SU-DHL-6 (cell line): ENCODE data around the gene GTF3A.

Experiments
- H2AFZ ChIP-seq: fragments of 200-600 bp; sonication (generic); 2 replicates; pipeline ENCODE4 v1.6.1; 2014; ENCODE audit warnings: low read depth, mild to moderate bottlenecking, moderate library complexity, mixed read lengths, antibody characterized with exemption, low read length; ENCODE audit not compliant: severe bottlenecking
- H3F3A ChIP-seq: fragments of 200-600 bp; shearing (Covaris generic); 2 replicates; pipeline ENCODE4 v1.6.0; 2016; ENCODE audit warnings: antibody characterized with exemption, mild to moderate bottlenecking; ENCODE audit not compliant: insufficient read depth
- H3K27ac ChIP-seq: fragments of 200-600 bp; sonication (generic); 2 replicates; pipeline ENCODE4 v1.5.1; 2016; ENCODE audit warnings: low read depth, mild to moderate bottlenecking, low read length, moderate library complexity, mixed read lengths
- H3K27me3 ChIP-seq: fragments of 200-600 bp; sonication (generic), shearing (Covaris generic); 2 replicates; pipeline ENCODE4 v1.6.0; 2014; ENCODE audit warnings: mild to moderate bottlenecking, low read length
- H3K36me3 ChIP-seq: fragments of 200-600 bp; sonication (generic); 2 replicates; pipeline ENCODE4 v1.6.1; 2014; ENCODE audit warnings: mild to moderate bottlenecking, low read length, mixed read lengths
- H3K4me2 ChIP-seq: fragments of 300-600, 200-600 bp; shearing (Covaris generic), sonication (generic); 2 replicates; pipeline ENCODE4 v1.6.0; 2014; ENCODE audit warnings: low read length, low read depth, mild to moderate bottlenecking; ENCODE audit not compliant: poor library complexity, severe bottlenecking
- H3K4me3 ChIP-seq: fragments of 200-600 bp; sonication (generic); 2 replicates; pipeline ENCODE4 v1.5.1; 2014; ENCODE audit warnings: antibody characterized with exemption, low read length, mild to moderate bottlenecking, mixed read lengths; ENCODE audit not compliant: insufficient read depth, poor library complexity, severe bottlenecking
- H3K79me2 ChIP-seq: fragments of 200-600 bp; sonication (generic); 2 replicates; pipeline ENCODE4 v1.6.1; 2014; ENCODE audit warnings: mild to moderate bottlenecking, low read length, moderate library complexity; ENCODE audit not compliant: insufficient read depth
- H3K9ac ChIP-seq: fragments of 200-600 bp; sonication (generic); 2 replicates; pipeline ENCODE4 v1.7.0; 2014; ENCODE audit warnings: mild to moderate bottlenecking, low read length
- H3K9me2 ChIP-seq: fragments of 200-600 bp; sonication (generic); replicated peaks from 2 replicates; pipeline ENCODE4 v1.6.1; 2014; ENCODE audit warnings: low read length; ENCODE audit not compliant: insufficient read depth
- H3K9me3 ChIP-seq: fragments of 200-600 bp; sonication (generic); 2 replicates; pipeline ENCODE4 v1.6.1; 2014; ENCODE audit warnings: low read length, mixed read lengths; ENCODE audit not compliant: insufficient read depth
- H4K20me1 ChIP-seq: fragments of 200-600 bp; sonication (generic); 2 replicates; pipeline ENCODE4 v1.6.1; 2014; ENCODE audit warnings: low read depth, mild to moderate bottlenecking, antibody characterized with exemption, low read length, moderate library complexity, mixed read lengths
- CTCF ChIP-seq: fragments of 200-600 bp; sonication (generic); IDR thresholded peaks from one replicate; pipeline ENCODE4 v1.5.1; 2017; ENCODE audit warnings: antibody characterized with exemption, mild to moderate bottlenecking, low read length, moderate library complexity; ENCODE audit not compliant: insufficient read depth, poor library complexity, severe bottlenecking
- EZH2phosphoT487 ChIP-seq: fragments of 200-600 bp; sonication (generic), shearing (Covaris generic); conservative IDR thresholded peaks from 2 replicates; pipeline ENCODE4 v1.6.1; 2018; ENCODE audit warnings: mild to moderate bottlenecking, antibody characterized with exemption, low read length, moderate library complexity, mixed read lengths

GTF3A gene

DNA sequence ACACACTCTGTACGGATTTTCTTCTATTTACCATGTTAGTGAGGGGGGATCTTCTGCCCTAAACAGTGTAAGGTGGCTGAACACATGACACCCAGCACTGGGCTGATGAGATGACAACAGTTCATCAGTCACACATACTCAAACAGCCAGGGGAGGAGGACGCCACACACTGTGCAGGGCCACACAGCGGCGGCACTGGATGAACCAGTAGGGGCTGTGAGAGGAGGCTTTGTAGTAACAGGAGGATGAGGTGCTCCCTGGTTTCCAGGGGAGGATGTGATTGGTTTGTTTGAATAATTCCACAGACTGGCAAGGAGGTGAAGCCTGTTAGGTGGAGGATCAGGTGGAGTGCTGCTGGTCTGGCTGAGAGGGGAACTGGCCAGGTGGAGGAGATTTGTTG, 16.3 kb upstream of the GTF3A start:
- no peaks in the 10 kb centered on the region for H3K36me3 ChIP-seq
- no peaks in the 10 kb centered on the region for H3K9me3 ChIP-seq
- no peak overlapping the region for H3K4me2 ChIP-seq
- no peaks in the 10 kb centered on the region for H4K20me1 ChIP-seq
- no peak overlapping the region for H2AFZ ChIP-seq
- TF ChIP-seq EZH2phosphoT487: no peak
- TF ChIP-seq CTCF: no peak
- no peak overlapping the region for H3K27ac ChIP-seq
- no peak overlapping the region for H3K9ac ChIP-seq
- H3K4me3 ChIP-seq: no peak overlapping the region
- H3F3A ChIP-seq: no peaks in the 10 kb centered on the region
- H3K27me3 ChIP-seq: no peaks in the 10 kb centered on the region
- no peaks in the 10 kb centered on the region for H3K9me2 ChIP-seq
- H3K79me2 ChIP-seq: no peaks in the 10 kb centered on the region

DNA sequence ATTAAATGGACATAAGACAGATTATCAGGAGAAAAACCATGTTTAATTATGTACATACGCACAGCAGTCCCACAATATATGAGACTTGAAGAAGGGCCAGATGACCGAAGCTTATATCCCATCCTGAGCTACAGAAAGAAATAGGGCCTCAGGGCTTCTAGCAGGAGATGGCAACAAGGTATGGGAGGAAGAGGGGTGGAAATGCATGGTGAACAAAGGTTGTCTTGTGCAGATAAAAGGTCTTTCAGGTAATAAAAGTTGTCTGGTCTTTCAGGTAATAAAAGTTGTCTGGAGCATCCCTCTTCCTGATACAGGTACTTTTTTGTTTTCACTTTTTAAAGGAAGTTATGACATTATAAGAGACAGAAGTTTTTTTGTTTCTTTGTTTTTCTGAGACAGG, 15.4 kb upstream of the GTF3A start:
- Histone ChIP-seq H3K9me2 (no peaks in the 10 kb centered on the region), H3K9me3 (no peaks in the 10 kb centered on the region), H3K36me3 (no peaks in the 10 kb centered on the region), H4K20me1 (no peaks in the 10 kb centered on the region), H3K4me3 (no peak overlapping the region), H2AFZ (no peak overlapping the region), H3K79me2 (no peaks in the 10 kb centered on the region), H3K9ac (no peak overlapping the region), H3K4me2 (no peak overlapping the region), H3F3A (no peaks in the 10 kb centered on the region), H3K27ac (no peak overlapping the region), H3K27me3 (no peaks in the 10 kb centered on the region)
- TF ChIP-seq CTCF: no peak
- no peak for TF ChIP-seq EZH2phosphoT487

DNA sequence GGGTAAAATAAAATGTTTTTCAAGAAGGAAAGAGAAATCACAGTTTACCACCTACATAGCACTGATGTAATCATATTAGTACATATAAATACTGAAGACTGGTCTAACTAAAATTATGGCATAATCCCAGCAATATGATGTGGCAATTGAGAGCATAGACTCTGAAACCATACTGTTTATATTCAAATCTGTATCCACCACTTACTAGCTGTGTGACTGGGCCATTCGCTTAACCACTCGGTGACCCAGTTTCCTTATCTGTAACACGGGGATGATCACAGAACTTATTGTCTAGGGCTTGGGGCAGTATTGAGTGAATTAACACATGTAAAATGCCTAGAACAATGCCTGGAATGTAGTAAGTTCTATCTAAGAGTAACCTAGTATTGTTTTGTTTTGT, 13.1 kb upstream of the GTF3A start:
- Histone ChIP-seq H3K79me2 (no peaks in the 10 kb centered on the region), H3K4me2 (no peak overlapping the region), H3K9me3 (no peaks in the 10 kb centered on the region), H3K36me3 (no peaks in the 10 kb centered on the region), H3K9ac (no peak overlapping the region), H3K27me3 (no peaks in the 10 kb centered on the region), H4K20me1 (no peaks in the 10 kb centered on the region), H2AFZ (no peak overlapping the region), H3K4me3 (no peak overlapping the region), H3F3A (no peaks in the 10 kb centered on the region), H3K27ac (no peak overlapping the region), H3K9me2 (no peaks in the 10 kb centered on the region)
- TF ChIP-seq CTCF (no peak), EZH2phosphoT487 (no peak)

DNA sequence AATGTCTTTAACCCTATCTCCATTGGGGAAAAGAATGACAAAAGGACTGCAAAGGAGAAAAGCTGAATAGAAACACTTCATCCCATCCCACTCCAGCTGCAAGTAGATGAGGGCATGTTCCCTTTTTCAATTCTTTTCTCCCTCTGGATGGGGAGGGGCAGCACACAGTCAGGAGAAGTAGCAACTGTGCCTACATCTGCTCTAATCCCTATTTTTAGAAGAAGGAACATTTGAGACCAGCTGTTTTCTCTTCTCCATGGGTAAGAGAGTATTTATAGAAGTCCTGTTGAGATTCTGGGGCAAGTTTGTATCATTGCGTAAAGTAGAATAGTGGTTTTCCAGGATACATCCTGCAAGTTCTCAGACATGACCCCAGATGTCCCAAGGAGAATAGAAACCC, 9.3 kb upstream of the GTF3A start:
- Histone ChIP-seq H3K9me3 (no peaks in the 10 kb centered on the region), H4K20me1 (no peaks in the 10 kb centered on the region), H3K36me3 (no peaks in the 10 kb centered on the region), H3K27ac (no peak overlapping the region), H3K4me2 (no peak overlapping the region), H3K4me3 (no peak overlapping the region), H3K27me3 (no peaks in the 10 kb centered on the region), H3F3A (no peaks in the 10 kb centered on the region), H3K79me2 (no peaks in the 10 kb centered on the region), H3K9me2 (no peaks in the 10 kb centered on the region), H3K9ac (no peak overlapping the region), H2AFZ (no peak overlapping the region)
- no peak for TF ChIP-seq EZH2phosphoT487
- TF ChIP-seq CTCF: no peak
